ENCODE results near the gene RGS9.

GRCh38 chr17:65197201-65197600, 60.0 kb downstream of the RGS9 start:
- TF ChIP-seq POLR2A (IDR thresholded peaks at IDR 0.05; ENCODE audit: low read length) (no peak), GATA1 (IDR thresholded peaks at IDR 0.05; ENCODE audit: low read depth, low read length) (no peak)

Measured in erythroblast (primary cell).